Epithelial cell of proximal tubule (primary cell): Measurements from ENCODE around the gene ITK. TPM values are rescaled to one million over a fixed set of nuclear protein-coding genes. Genes with fewer than 3 reads are reported as not detected.

Experiments
- DNase-seq: peaks from one replicate; pipeline ENCODE4 v3.0.0-alpha.2; 2011; ENCODE audit warnings: low read depth
- H3K4me3 ChIP-seq: 2 replicates; pipeline ENCODE4 v1.5.1; 2011; ENCODE audit warnings: low read depth, mild to moderate bottlenecking, low read length
- total RNA-seq: library from RNA; depleted of rRNA; stranded (reverse); fragments of >200 nt; gene quantifications from 2 replicates; pipeline ENCODE4 v1.2.3, GENCODE V29; 2015
- TF ChIP-seq, protein P1 (sequence below): conservative IDR thresholded peaks from 2 replicates; pipeline ENCODE4 v1.5.1; 2012; ENCODE audit warnings: low read depth, mild to moderate bottlenecking, low read length

The ITK gene
- total RNA-seq, 1 donor from 2014 or later, result not detected

DNA sequence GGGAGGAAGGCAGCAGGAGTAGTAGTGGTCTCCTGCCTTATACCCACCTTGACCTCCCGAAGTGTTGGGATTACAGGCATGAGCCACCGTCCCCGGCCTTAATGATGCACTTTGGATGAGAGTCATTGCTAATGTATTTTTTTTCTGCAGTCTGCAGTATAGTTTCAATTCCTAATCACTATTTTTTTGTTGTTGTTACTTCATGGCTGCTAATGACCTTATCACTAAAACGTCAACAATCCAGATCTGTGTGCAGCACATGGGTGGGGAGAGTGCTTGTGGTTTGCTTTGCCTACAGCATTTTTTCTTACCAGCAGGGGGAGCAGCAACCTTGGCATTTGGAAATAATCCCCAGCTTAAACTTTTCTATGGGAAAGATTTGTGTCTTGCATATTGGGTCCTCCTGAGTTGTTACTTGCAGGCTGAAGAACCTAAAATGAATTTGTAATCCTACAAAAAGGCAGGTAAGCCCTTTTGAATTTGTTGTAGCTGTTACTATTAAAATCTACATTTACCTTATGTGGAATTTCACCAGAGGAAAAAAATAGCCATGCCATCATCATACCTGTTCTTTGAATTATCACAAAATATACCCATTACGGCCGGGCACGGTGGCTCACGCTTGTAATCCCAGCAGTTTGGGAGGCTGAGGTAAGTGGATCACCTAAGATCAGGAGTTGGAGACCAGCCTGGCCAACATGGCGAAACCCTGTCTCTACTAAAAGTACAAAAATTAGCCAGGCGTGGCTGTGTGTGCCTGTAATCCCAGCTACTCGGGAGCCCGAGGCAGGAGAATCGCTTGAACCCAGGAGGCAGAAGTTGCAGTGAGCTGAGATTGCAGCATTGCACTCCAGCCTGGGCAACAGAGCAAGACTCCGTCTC lies 31.7 kb upstream of the ITK start:
- no peak for DNase-seq
- no peak overlapping the region for H3K4me3 ChIP-seq
- TF ChIP-seq, protein P1, sequence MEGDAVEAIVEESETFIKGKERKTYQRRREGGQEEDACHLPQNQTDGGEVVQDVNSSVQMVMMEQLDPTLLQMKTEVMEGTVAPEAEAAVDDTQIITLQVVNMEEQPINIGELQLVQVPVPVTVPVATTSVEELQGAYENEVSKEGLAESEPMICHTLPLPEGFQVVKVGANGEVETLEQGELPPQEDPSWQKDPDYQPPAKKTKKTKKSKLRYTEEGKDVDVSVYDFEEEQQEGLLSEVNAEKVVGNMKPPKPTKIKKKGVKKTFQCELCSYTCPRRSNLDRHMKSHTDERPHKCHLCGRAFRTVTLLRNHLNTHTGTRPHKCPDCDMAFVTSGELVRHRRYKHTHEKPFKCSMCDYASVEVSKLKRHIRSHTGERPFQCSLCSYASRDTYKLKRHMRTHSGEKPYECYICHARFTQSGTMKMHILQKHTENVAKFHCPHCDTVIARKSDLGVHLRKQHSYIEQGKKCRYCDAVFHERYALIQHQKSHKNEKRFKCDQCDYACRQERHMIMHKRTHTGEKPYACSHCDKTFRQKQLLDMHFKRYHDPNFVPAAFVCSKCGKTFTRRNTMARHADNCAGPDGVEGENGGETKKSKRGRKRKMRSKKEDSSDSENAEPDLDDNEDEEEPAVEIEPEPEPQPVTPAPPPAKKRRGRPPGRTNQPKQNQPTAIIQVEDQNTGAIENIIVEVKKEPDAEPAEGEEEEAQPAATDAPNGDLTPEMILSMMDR, result peak; percentile 95

DNA sequence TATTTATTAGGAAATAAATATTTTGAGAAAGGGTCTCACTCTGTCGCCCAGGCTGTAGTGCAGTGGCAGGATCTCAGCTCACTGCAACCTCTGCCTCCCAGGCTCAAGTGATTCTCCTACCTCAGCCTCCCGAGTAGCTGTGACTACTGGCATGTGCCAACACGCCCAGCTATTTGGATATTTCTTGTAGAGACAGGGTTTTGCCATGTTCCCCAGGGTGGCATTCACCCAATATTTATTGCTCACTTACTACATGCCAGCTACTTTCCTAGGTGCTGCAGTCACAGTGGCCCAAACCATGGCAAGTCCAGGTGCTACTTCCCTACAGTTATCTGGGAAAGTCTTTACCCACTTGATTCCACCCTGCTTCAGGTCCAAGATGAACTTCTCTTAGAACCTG lies 29.6 kb upstream of the ITK start:
- DNase-seq, result no peak
- TF ChIP-seq, protein P1, result no peak
- H3K4me3 ChIP-seq, result no peak overlapping the region

DNA sequence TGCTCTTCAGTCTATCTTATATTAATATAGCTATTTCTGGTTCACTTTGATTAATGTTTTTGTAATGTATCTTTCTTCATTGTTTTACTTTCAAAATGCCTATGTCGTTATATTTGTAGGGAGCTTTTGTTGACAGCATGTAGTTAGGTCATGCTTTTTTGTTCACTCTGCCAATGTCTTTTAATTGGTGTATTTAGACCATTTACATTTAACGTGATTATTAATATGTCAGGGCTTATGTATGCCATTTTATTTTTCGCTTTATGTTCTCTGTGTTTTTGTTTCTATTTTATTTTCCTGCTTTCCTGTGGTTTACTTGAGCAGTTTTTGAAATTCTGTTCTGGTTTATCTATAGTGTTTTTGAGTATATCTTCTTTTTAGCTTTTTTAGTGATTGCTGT lies 25.3 kb upstream of the ITK start:
- DNase-seq, result no peak
- TF ChIP-seq, protein P1, result no peak
- no peak overlapping the region for H3K4me3 ChIP-seq

DNA sequence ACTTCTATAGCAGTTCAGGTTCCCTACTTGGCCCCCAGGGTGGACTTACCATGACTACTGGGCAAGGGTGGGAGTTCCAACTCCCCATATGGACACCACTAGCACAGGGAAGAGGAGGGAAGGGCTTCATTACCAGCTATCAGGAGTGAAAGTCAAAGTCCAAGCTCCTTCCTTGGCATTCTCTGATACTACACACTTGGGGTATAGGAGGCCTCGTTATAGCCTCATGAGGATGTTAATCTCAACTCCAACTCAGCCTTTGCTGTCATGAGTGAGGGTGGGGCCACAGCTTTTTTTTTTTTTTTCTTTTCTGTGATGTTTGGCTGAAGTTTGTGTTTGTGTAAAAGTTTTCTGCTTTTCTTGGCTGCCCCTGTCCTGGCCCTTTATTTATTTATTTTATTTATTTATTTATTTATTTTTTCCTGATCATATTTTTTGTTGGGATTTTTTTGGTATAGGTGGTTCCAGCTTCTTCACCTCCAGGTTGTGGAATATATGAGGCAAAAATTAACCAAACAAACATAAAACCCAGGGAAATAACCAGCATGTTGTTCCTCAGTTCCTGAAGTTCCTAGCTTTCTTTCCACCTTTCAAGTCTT lies 23.2 kb upstream of the ITK start:
- DNase-seq, result no peak
- TF ChIP-seq, protein P1, result no peak
- H3K4me3 ChIP-seq, result no peak overlapping the region

DNA sequence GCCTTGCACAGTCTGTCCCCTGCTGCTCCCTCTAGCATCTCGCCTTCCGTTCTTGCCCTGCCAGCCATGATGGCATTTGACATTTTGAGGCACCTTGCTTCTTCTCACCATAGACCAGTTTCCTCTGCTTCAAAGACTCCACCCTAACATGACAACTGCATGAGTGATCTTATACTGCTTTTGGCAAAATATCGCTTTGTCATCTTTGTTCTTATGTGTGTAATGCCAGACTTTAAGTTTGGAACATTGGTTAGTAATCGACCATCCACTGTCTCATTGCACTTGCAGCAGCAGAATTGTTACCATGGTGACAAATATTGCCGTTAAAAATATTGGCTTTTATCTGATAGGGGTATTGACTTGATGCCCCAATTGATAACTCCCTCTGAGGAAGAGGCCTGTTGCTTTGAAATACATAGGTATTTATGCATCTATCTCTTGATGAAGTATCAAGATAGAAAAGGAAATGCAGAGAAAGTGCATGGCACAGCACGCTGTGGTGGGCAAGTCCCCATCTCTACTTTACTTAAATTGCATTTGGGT lies 21.4 kb upstream of the ITK start:
- H3K4me3 ChIP-seq, result no peak overlapping the region
- DNase-seq, result no peak
- TF ChIP-seq, protein P1, result no peak

DNA sequence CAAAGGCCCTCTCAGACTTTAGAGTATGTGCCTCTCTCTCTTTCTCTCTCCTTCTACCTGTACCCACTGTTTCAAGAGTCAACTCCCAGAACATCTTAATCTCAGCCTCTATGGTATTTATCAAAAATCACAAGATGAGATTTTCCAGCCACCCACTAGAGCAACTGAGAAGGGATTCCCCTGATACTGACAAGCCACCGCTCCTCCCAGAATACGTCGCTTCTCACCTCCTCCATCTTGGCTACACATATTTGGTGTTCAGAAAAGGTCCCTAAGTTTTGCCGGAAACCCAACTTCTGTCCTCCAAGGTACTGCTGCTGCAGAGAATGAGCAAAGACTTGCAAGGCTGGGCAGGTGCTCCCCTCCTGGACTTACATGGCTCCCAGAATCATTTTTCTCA lies 20.6 kb upstream of the ITK start:
- TF ChIP-seq, protein P1, result no peak
- no peak overlapping the region for H3K4me3 ChIP-seq
- DNase-seq, result no peak
